HG03135 (cell line): ENCODE results near the gene ROBO2.

Experiments used
- ATAC-seq: cut with Tn5 transposase; IDR thresholded peaks from one replicate; pipeline ENCODE4 v1.9.1; 2021; ENCODE audit warnings: mild to moderate bottlenecking, moderate library complexity; ENCODE audit not compliant: unreplicated experiment

The ROBO2 gene

DNA sequence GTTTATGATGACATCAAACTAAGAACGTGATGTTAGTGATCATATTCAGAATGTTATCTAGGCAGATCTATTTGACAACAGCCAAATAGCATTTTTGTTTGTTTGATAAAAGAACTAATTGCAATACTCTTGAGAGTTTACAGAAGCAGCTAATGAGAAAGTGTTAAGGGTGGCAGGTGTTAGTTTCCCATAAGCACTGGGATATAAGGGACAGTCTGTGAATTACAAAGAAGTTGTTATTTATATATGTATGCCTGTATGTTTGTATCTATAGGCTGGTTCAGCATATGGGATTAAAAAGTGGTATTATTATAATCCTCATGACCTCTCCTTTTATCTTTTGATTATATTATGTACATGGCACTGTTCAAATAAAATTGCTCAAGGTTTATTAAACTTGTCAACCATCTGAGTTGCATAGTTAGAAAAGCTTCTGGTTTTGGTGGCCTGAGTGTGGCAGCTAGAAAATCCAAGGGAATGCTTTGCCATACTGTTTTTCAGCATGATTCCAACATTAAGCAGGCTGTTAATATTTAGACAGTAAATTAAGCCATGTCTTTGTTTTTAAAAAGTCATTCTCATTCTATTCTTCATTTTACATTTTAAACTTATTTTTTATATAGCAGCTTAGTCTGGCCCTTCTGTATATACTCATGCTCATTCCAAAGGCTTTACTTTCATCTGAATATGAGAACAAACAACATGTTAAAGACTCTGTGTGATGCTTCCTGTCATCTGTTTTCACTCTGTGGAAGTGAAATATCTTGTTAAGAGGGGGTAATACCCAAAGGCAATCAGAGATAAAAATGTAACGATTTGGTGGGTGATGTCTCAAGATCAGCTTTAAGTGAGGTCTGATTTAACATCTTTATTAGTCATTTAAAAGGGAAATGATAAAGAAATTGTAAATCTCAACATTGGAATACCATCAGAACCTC, 13.1 kb downstream of the ROBO2 start:
- ATAC-seq, result no peak

DNA sequence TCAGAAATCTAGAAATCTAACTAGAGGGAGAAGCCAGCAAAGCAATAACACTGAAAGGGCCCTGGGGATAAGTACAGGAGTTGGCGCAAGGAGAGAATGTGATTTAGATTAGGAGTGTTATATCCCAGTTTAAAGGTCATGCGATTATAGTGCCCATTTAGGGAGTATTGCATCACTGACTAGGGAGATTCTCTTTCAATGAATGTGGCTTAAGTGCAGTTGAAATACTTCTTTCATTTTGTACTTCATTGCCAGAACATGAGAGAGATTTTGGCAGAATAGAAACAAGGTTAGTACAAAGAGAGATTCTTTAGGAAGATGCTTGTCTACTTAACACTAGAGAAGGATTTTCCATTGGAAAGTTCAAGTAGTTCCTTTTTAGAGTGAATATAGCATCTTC, 13.9 kb downstream of the ROBO2 start:
- ATAC-seq, result no peak

DNA sequence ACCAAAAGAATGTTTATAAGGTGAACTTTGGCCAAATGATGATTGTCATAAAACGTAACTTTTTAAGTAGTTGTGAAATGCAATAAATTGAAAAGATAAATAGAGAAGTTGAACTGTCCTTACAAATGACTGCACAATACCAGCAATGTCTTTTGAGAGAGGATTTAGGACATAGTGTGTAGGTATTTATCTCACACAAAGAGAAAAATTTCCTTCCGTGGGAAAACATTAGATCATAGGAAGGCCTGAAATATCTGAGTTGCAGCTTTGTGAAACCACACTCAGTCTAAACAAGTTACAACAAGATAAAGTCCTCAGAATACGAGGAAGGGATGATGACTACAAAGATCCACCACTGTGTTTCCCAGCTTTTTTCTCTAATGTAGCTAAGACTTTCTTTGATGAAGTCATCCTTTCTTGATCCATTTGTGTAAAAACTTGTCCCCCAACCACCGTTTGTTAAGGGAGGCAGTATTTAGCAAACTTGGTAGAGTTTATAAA, 16.0 kb downstream of the ROBO2 start:
- no peak for ATAC-seq

DNA sequence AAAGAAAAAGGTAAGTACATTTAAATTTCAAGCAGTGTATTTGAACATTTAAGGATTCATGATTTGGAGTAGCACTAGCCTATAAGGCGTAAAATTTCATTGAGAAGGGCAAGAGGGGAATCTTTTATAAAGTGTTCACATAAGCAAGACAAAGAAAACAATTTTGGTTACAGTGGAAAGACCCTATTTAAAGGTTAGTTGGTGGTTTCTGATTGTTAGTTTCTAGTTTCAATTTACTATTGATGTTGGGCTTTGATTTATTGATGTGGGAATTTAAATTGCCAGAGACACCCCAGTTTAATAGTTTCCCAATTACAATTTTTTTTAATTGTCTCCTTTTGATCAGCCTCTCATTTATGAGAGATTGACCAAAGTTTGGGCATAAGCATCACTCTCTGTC, 19.5 kb downstream of the ROBO2 start:
- no peak for ATAC-seq

DNA sequence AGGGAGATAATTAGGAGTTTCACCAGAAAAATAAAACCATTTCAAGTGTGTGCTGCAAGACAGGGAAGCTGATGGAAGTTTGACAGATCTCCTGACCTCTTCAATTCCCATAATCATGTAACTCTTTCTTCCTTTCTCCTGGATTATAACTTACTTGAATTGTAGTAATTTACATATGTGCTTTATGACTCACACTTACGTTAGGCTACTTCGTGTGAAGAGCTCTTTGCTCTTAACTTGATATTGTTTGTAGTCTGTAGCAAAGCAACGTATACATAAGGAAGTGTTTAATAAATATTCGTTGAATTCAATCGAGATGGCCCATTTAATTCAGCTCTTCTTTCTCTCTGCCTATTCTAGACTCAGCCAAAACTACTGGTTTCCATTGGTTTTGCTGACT, 23.5 kb downstream of the ROBO2 start:
- ATAC-seq, result no peak

DNA sequence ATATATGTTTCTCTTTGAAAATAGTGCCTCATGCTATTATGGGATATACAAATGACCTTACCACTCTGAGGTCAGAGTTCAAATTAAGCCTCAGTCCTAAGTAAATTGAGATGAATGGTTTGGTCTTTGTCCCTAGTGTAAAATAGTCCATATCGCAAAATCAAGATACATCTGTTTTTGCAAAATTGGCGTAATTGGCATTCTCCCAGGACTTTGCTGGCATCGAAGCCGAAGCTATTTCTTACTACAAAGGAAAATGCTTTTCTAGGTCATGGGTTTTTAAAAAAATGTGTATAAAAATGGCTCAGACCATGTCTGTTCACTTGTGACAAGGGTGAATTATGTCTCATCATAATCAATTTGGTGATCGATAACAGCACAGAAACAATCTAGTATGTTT, 25.9 kb downstream of the ROBO2 start:
- no peak for ATAC-seq

DNA sequence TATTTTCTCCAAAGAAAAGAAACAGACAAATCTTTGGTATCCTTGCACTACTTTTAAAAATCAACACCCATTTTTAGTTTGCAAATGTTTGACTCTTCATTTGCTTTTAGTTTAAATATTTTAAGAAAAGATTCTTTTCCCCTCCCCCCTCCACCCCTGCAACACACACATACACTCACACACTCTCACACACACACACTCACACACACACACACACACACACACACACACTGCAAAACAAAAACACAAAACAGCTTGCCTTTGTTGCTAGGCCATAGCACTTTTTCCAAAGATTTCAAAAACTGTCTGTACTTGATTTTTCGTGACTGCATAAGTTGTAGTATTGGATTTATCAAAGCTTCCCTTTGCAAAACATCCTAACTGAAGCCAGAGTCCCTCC, 26.9 kb downstream of the ROBO2 start:
- ATAC-seq, result no peak

DNA sequence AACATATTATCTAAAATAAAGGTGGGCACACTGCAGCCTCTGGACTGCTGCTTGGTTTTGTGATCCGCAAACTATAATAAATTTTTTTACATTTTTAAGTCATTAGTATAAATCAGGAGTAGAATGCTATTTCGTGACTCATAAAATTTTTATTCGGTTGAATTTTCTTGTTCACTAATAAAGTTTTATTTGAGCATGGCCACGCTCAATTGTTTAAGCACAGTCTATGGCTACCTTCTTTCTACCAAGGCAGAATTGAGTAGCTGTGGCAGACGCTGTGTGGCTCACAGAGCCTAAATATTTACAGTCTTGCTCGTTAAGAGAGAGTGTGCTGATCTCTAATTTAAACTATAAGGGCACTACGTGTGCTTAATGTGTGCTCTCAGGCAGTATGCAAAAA, 28.9 kb downstream of the ROBO2 start:
- ATAC-seq, result no peak

DNA sequence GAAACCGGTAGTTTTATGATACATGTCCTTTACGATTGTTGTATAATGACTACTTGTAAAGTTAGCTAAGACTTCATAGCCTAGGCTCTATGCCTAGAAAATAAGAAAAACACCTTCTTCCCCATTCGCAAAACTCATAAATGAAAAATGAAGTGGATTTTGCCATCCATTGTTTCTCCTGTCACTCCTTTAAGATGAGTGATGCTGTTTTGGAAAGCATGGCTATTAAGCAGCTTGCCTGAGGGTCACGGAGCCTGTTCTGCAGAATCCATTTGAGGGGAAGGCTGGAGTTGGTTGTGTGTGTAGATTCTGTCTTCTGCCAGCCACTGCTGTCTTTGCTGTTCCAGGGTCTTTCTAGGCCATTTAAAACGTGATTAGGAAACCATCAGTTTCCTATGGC, 31.5 kb downstream of the ROBO2 start:
- ATAC-seq, result no peak

DNA sequence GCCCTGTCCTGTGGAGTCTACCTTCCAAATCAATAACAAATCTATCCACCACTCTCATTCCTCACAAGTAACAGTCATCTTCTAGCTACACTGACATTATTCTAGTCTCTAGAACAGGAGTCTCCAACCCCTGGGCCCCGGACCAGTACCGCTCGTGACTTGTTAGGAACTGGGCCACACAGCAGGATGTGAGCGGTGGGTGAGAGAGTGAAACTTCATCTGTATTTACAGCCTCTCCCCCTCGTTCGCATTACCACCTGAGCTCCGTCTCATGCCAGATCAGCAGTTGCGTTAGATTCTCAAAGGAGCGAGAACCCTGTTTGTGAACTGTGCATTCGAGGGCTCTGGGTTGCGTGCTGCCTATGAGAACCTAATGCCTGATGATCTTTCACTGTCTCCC, 31.9 kb downstream of the ROBO2 start:
- ATAC-seq, result no peak

DNA sequence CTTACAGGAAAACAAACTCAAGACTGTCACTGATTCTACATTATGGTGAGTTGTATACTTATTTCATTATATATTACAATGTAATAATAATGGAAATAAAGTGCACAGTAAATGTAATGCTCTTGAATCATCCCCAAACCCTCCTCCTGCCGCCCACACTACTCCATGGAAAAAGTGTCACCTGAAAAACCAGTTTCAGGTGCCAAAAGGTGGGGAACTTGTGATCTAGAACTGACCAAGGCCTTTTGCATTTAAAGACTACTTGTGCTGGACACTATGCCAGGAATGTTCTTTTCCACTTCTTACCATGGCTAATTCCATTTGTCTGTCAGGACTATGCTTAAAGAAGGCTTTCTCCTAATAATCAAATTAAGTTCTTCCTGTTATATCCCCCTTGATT, 32.3 kb downstream of the ROBO2 start:
- no peak for ATAC-seq

DNA sequence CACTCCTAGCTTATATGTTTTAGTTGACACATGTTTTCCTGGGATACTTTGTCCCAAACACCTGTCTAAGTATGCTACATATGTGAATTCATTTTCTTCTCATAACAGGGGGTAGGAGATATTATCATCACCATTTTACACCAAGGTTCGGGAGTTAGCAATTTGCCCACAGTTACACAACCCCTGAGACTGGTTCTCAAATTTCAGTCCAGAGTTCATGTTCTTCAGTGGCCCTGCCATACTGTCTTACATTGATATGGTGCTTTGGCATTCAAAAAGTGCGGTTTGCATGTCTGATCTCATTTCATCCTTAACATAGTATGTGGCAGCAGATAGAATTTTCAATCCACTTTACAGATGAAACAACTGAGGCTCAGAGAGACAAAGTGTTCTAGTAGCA, 38.4 kb downstream of the ROBO2 start:
- no peak for ATAC-seq

DNA sequence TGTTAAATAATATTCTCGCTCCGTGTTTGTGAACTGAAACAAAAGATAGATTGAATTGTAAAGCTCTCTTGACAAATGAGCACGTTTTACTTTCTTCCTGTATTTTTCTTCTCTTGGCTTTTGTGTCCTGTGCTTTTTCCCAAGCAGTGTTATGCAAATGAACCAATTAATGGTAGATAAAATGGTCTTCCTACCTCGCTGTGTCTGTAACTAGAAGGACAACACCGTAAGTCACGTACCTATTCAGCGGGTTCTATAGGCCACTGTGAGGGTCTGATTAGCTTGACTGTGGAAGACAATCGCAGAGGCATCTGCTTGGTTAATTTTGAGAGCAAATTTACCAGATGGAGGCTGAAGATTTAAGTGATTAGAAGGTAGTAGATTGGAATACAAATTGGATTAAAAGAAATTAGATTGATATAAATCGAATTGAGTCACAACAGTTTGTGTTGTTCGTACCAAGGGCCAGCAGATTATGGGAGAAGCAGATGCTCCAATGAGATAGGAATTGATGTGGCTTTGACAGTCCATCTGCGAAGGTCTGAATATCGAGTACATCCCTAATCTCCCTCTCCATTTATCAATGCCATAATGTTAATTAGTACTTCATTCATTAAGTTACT, 40.2 kb downstream of the ROBO2 start:
- ATAC-seq, result no peak

DNA sequence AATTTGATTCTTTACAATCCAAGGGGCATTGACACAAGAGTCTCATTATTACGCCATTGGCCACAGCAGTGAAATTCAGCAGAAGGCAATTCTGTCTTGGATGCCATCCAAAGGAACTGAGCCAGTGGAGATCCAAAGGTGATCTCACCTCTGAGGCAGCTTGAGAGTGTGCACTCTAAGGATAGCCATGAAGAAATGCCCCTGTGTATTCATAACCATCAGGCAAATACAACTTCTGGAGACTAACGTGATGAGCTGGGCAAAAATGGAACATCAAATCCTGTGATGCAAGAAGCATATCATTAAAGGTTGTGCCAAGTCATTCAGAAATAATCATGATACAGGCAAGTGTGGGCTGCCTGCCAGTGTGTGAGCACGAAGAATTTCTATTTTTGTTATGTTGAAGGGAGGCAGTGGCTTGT, 41.4 kb downstream of the ROBO2 start:
- no peak for ATAC-seq

DNA sequence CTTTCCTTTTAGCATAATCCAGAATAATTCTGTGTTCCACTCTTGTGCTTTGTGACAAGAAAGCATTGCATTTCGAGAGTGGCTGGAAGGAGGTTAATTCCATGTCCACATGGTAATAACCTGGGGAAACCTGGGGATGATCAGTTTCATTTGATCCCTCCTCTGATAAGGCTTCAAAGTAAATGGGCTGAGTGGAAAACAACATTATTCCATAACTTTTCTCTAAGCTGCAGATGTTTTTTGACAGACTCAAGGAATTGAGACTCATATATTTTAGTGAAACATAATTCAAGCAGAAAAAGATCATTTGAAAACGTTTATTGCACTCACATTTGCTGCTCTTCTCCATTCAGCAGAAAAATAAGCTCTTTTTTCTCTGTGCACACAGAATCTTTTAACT, 44.6 kb downstream of the ROBO2 start:
- no peak for ATAC-seq

DNA sequence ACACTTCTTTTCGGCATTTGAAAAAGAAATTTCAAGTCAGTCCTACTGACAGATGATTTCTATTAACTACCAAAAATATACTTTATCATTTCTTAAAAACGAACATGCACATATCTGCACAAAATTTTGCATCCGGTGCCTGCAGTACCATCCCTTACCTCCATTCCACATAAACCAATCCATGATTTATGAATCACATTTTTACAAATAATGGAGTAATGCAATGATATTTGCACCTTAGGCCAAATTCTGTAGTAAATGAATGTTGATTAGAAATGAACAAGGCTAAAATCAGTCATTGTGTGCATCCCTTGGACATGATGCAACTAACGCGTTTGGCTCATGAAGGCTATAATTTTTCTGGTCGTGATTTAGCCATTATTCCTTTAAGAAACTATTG, 46.5 kb downstream of the ROBO2 start:
- ATAC-seq, result no peak

DNA sequence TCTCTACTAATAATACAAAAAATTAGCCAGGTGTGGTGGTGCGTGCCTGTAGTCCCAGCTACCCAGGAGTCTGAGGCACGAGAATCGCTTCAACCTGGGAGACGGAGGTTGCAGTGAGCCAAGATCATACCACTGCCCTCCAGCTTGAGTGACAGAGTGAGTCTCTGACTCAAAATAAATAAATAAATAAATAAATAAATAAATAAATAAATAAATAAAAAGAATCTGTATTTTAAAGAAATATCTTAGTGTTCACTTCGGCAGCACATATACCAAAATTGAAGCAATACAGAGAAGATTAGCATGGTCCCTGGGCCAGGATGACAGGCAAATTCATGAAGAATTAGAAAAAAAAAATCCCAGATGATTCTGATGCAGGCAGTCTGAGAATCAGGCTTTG, 51.9 kb downstream of the ROBO2 start:
- no peak for ATAC-seq

DNA sequence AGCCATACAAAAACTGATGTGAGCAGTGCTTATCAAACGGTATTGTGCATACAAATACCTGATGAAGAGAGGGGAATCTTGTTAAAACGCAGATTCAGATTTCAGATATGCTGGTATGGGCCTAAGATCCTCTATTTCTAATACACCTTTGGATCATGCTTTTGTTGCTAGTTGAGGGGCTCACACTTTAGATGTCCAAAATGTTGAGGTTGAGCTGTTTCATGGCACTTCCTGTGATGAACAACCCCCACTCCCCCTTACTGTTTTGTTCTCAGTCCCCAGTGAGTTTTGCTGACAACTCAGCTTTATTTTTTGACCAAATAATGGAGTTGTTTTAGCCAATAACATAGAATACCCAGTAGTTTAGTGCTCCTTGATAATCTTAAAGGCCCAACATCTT, 53.2 kb downstream of the ROBO2 start:
- no peak for ATAC-seq

DNA sequence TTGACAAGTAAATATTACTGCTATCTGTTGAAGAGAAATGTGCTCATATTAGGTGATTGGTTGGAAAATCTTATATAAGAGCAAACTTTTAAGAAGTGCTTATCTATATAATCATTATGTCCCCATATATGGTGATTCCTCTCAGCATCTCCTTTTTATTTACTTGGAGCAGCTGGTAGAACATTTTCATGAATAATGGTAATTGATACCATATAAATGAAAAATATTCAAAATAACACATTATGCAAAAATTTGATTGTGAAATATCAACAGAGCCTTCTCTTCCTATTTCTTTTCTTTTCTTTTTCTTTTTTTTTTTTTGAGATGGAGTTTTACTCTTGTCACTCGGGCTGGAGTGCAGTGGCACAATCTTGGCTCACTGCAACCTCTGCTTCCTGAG, 56.2 kb downstream of the ROBO2 start:
- no peak for ATAC-seq

DNA sequence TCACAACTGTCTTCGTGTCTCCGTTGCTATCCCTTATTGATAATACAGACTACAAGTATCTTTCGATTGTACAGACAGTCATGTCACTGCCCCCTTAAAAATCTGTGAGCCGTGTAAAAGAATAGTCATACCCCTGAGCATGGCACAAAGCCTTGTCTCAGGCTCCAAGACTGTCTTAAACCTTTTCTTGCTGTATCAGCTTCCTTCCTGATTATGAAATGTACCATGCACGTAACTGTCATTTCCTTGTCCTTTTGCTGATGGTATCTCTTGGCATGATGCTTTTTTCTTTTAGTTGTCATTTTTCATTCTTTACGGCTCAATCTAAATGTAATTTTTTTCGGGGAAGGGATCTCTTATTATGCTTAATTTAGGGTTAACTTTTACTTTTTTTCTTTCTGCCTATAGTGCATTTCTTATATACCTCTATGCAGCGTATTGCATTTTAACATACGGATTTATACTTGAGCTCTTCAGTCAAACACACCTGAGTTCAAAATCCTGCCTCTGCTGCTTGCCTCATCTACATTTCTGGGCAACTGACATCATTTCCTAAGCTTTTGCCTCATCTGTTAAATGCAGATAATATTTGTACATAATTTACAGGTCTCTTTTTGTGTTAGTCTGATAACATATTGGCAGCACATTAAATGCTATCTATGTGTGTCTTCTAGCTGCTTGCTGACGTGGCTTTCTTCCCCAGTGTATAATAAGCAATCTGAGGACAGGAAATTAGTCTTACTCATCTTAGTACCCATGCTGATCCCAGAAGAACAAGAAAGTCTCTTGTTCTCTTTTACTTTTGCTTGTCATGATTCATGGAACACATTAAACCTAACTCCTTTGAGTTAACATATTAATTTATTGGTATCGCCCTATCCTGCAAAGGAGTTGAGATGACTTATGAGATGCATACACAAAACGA, 57.3 kb downstream of the ROBO2 start:
- no peak for ATAC-seq
